ENCODE data around the gene KNDC1.

Gene KNDC1

GRCh38 chr10:133162178-133162909, 2.3 kb downstream of the KNDC1 start:
- TF ChIP-seq GATA3 (IDR thresholded peaks at IDR 0.05; ENCODE audit: low read depth, low read length) (no peak), GATA2 (IDR thresholded peaks at IDR 0.05; ENCODE audit: low read depth, low read length) (no peak)

DNA sequence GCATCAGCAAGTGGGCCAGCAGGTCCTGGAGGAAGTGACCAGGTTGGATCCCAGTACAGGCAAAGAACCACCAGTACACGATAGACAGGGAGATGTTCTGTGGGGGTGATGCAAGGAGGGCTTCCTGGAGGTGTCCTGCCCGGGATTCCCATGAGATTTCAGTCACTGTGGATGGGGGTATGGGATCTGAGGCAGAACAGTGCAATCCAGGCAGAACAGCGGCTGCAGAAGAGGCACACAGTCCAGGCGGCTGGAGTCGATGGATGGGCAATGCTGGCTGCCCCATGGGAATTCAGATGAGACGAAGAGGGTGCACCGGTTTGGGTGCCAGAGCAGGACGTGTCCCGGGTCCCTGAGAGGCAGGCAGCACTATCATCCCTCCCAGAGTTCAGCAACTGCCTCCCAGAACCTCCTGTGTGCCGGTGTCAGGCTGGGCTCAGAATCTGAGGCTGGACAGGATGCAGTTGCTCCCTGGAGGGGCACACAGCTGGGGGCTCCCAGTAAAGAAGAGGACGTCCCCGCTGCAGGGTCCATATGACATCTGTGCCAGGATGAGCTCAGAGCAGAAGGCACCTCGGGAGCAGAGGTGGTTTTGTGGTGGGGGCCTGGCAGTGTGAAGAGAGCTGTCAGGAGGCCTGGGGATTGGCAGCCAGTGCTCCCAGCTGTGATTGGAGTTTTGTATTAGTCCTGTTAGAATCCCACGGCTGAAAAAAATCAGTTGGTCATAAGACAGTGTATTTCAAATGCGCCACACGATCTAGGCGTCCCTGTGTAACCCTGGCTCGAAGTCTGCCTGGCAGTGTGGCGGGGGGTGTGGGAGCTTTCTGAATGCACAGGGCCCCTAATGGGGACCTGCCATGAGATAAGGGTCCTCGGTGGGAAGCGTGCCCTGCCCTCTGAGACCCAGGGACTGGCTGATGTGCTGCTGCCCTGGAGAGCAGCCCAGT, 3.2 kb downstream of the KNDC1 start:
- no peak for TF ChIP-seq GATA2 (IDR thresholded peaks at IDR 0.05; ENCODE audit: low read depth, low read length)
- TF ChIP-seq GATA3 (IDR thresholded peaks at IDR 0.05; ENCODE audit: low read depth, low read length): no peak

DNA sequence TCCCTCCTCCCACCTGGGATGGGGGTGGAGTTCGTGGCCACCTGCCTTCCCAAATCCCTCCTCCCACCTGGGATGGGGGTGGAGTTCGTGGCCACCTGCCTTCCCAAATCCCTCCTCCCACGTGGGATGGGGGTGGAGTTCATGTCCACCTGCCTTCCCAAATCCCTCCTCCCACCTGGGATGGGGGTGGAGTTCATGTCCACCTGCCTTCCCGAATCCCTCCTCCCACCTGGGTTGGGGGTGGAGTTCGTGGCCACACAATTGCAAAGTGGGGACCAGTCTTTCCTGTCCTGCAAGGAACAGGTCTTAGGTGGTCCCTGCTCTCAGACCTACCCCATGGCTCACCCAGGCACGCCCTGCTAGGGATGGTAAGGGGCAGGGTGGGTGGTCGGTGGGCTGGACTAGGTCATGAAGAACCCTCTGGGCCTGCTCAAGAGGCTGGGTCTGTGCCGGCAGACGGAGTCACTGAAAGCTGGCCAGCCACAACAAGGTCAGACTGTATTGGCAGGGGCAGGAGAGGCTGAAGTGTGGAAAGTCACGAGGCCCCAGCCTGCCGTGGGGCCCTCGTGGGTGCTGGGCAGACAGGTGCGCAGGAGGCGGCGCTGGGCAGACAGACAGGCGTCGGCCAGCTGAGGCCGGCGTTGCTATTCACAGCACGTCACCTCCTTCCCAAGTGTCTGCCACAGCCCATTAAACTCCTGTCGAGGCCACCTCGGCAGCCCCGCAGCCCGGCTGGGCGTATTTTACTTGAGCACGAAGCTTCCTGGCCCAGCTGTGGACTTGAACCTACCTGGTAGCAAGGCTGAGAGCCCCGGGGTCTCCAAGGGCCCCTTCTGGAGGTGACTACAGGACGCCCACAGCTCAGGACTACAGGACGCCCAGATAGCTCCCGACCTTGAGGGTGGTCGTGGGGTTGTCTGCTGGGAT, 4.1 kb downstream of the KNDC1 start:
- no peak for TF ChIP-seq GATA2 (IDR thresholded peaks at IDR 0.05; ENCODE audit: low read depth, low read length)
- no peak for TF ChIP-seq GATA3 (IDR thresholded peaks at IDR 0.05; ENCODE audit: low read depth, low read length)

GRCh38 chr10:133164816-133165555, 5.0 kb downstream of the KNDC1 start:
- TF ChIP-seq GATA2 (IDR thresholded peaks at IDR 0.05; ENCODE audit: low read depth, low read length): no peak
- TF ChIP-seq GATA3 (IDR thresholded peaks at IDR 0.05; ENCODE audit: low read depth, low read length): no peak

GRCh38 chr10:133165556-133166503, 5.8 kb downstream of the KNDC1 start:
- TF ChIP-seq GATA3 (IDR thresholded peaks at IDR 0.05; ENCODE audit: low read depth, low read length) (no peak), GATA2 (IDR thresholded peaks at IDR 0.05; ENCODE audit: low read depth, low read length) (no peak)

DNA sequence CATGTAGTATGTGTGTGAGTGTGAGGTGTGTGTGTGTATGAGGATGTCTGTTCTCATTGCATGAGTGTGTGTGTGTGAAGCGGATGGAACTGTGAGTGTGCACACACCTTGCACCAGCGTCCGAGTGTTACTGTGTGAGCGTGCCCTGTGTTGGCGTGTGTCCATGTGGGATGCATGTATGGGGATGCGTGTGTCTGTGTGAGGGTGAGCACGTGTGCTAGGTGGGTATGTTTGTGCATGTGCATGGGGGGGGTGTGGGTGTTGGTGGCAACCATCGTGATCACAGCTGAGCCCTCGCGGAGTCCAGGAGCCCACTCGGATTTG, 6.4 kb downstream of the KNDC1 start:
- TF ChIP-seq GATA2 (IDR thresholded peaks at IDR 0.05; ENCODE audit: low read depth, low read length): no peak
- TF ChIP-seq GATA3 (IDR thresholded peaks at IDR 0.05; ENCODE audit: low read depth, low read length): no peak

GRCh38 chr10:133166828-133167692, 7.0 kb downstream of the KNDC1 start:
- TF ChIP-seq GATA2 (IDR thresholded peaks at IDR 0.05; ENCODE audit: low read depth, low read length) (no peak), GATA3 (IDR thresholded peaks at IDR 0.05; ENCODE audit: low read depth, low read length) (no peak)

GRCh38 chr10:133167693-133168616, 7.9 kb downstream of the KNDC1 start:
- TF ChIP-seq GATA2 (IDR thresholded peaks at IDR 0.05; ENCODE audit: low read depth, low read length) (no peak), GATA3 (IDR thresholded peaks at IDR 0.05; ENCODE audit: low read depth, low read length) (no peak)

DNA sequence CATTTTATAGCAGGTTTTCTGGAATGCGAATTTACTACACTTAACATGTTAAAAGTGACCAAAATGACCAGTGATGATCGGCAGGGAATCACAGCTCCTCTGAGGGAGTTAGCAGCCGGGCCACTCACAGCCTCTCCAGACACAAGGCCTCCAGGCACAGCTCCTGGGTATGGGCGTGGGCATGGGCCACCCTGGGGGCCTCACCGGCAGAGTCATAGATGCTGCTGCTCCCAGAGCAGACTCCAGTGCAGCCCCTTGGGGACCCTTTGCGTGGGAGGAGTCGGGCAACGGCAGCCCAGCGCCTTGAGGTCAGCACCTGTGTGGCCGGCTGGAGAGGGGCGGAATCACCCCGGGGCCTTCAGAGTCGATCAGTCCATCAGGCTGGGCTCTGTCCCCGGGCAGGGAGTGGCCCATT, 8.6 kb downstream of the KNDC1 start:
- TF ChIP-seq GATA3 (IDR thresholded peaks at IDR 0.05; ENCODE audit: low read depth, low read length) (no peak), GATA2 (IDR thresholded peaks at IDR 0.05; ENCODE audit: low read depth, low read length) (no peak)

- no peak for TF ChIP-seq GATA3 (IDR thresholded peaks at IDR 0.05; ENCODE audit: low read depth, low read length)
- no peak for TF ChIP-seq GATA2 (IDR thresholded peaks at IDR 0.05; ENCODE audit: low read depth, low read length)
Measured at GRCh38 chr10:133169173-133169947, 9.3 kb downstream of the KNDC1 start.

Data from SH-SY5Y (cell line).